ENCODE measurements around the gene RBP5. TPM values are rescaled to one million over a fixed set of nuclear protein-coding genes. Genes with fewer than 3 reads are reported as not detected.

The RBP5 gene
- total and polyA plus RNA-seq, 8 donors, result 3.3 to 5.3 (median 5.0) TPM; not detected in 5

- intact Hi-C loops (cut with DNase I; ENCODE audit: low total_unique reads), result no loop called here
- H3K9me3 ChIP-seq, result no peaks in the 10 kb centered on the region
- H3K27ac ChIP-seq, result no peak overlapping the region
- H3K36me3 ChIP-seq, result peaks cover 15 to 88% (median 63%) of the 10 kb centered on the region in 4 donors
- no peaks in the 10 kb centered on the region for H3K27me3 ChIP-seq
- WGBS, 5 donors, result 77 to 92% (median 87%) methylated on average over 4 of the region's 4 CpGs
- H3K4me1 ChIP-seq, result peaks cover 0 to 10% (median 0%) of the 10 kb centered on the region in 4 donors
- DNase-seq, result no peak
- no peak overlapping the region for H3K4me3 ChIP-seq
- no peak for TF ChIP-seq POLR2A (IDR thresholded peaks at IDR 0.05)
Measured at GRCh38 chr12:7100239-7100638, 28.4 kb downstream of the RBP5 start.

GRCh38 chr12:7099290-7099996 is 29.2 kb downstream of the RBP5 start:
- Histone ChIP-seq H3K36me3 (peaks cover 15 to 80% (median 59%) of the 10 kb centered on the region in 4 donors), H3K9me3 (no peaks in the 10 kb centered on the region), H3K4me1 (peaks cover 0 to 2% (median 0%) of the 10 kb centered on the region in 4 donors), H3K4me3 (no peak overlapping the region), H3K27me3 (no peaks in the 10 kb centered on the region), H3K27ac (no peak overlapping the region)
- intact Hi-C loops (cut with DNase I; ENCODE audit: low total_unique reads), result no loop called here
- TF ChIP-seq POLR2AphosphoS5 (IDR thresholded peaks at IDR 0.05) (no peak), POLR2A (IDR thresholded peaks at IDR 0.05) (no peak)
- DNase-seq, result no peak
- 79 to 89% (median 83%) methylated on average over 9 of the region's 9 CpGs for WGBS, 5 donors

- Histone ChIP-seq H3K4me1 (peaks cover 7 to 20% (median 13%) of the 10 kb centered on the region in 4 donors), H3K27ac (no peak overlapping the region), H3K9me3 (no peaks in the 10 kb centered on the region), H3K36me3 (peaks cover 15 to 57% (median 41%) of the 10 kb centered on the region in 4 donors), H3K27me3 (no peaks in the 10 kb centered on the region), H3K4me3 (no peak overlapping the region)
- WGBS, 5 donors, result 77 to 92% (median 81%) methylated on average over 17 to 19 of the region's 19 CpGs
- DNase-seq, result no peak
- TF ChIP-seq EP300 (IDR thresholded peaks at IDR 0.05) (no peak), CTCF (IDR thresholded peaks at IDR 0.05) (no peak), POLR2AphosphoS5 (IDR thresholded peaks at IDR 0.05) (no peak), POLR2A (IDR thresholded peaks at IDR 0.05) (no peak)
- intact Hi-C loops (cut with DNase I; ENCODE audit: low total_unique reads), result no loop called here
Measured at GRCh38 chr12:7096979-7097378, 31.7 kb downstream of the RBP5 start.

GRCh38 chr12:7096006-7096932 is 32.4 kb downstream of the RBP5 start:
- TF ChIP-seq POLR2A (IDR thresholded peaks at IDR 0.05), result no peak
- TF ChIP-seq CTCF (IDR thresholded peaks at IDR 0.05), result no peak
- TF ChIP-seq EP300 (IDR thresholded peaks at IDR 0.05), result no peak
- TF ChIP-seq POLR2AphosphoS5 (IDR thresholded peaks at IDR 0.05), result no peak
- Histone ChIP-seq H3K4me3 (no peak overlapping the region), H3K36me3 (peaks cover 9 to 50% (median 34%) of the 10 kb centered on the region in 4 donors), H3K27ac (no peak overlapping the region), H3K9me3 (no peaks in the 10 kb centered on the region), H3K4me1 (peaks cover 7 to 27% (median 16%) of the 10 kb centered on the region in 4 donors), H3K27me3 (no peaks in the 10 kb centered on the region)
- DNase-seq, result no peak
- WGBS, 5 donors, result 74 to 81% (median 77%) methylated on average over 26 of the region's 26 CpGs
- intact Hi-C loops (cut with DNase I; ENCODE audit: low total_unique reads), result no loop called here

DNA sequence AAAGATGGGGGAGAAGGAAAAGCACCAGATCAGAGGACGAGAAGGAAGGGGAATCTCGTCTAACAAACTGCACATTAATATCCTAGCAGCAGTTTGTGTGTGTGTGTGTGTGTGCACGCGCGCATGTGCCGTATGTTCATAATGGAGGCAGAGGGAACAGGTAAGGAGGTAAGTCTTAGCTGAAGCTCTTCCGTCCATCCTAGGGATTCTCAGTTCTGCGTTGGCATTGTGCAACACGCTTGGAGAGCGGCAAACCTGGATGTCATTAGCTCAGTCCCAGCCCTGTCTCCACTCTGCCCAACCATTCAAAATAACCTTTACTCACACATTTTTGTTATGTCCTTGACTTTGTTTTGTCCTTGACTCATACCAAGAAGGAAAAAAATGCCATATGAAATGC is 34.8 kb downstream of the RBP5 start:
- H3K27me3 ChIP-seq, result no peaks in the 10 kb centered on the region
- no peak for TF ChIP-seq POLR2A (IDR thresholded peaks at IDR 0.05)
- TF ChIP-seq POLR2AphosphoS5 (IDR thresholded peaks at IDR 0.05), result peak in 1 of 3 donors; percentile 52
- no peaks in the 10 kb centered on the region for H3K9me3 ChIP-seq
- H3K4me1 ChIP-seq, result peaks cover 7 to 49% (median 30%) of the 10 kb centered on the region in 4 donors
- no peak overlapping the region for H3K27ac ChIP-seq
- intact Hi-C loops (cut with DNase I; ENCODE audit: low total_unique reads), result no loop called here
- 49 to 58% (median 56%) methylated on average over 10 of the region's 10 CpGs for WGBS, 5 donors
- H3K36me3 ChIP-seq, result peaks cover 0 to 38% (median 24%) of the 10 kb centered on the region in 4 donors
- DNase-seq, result no peak
- no peak overlapping the region for H3K4me3 ChIP-seq

Data from stomach (tissue), 9 donors.